Esophagus (tissue), 2 donors: ENCODE results near the gene ST6GALNAC1. TPM values are rescaled to one million over a fixed set of nuclear protein-coding genes. Genes with fewer than 3 reads are reported as not detected.

Experiments used
- H3K27ac ChIP-seq, 2 donors: one replicate each; pipeline ENCODE4 v1.5.1; 2013; ENCODE audit warnings: low read depth in 2 of 2, mild to moderate bottlenecking in 2 of 2, inconsistent platforms in 1 of 2, low read length in 1 of 2, moderate library complexity in 1 of 2
- H3K27me3 ChIP-seq, 2 donors: one replicate each; pipeline ENCODE4 v1.6.1; 2013; ENCODE audit warnings: low read length in 2 of 2, control low read depth in 1 of 2, mild to moderate bottlenecking in 1 of 2; ENCODE audit not compliant: insufficient read depth in 2 of 2, control insufficient read depth in 1 of 2
- H3K36me3 ChIP-seq, 2 donors: one replicate each; pipeline ENCODE4 v1.6.1; 2013; ENCODE audit warnings: low read length in 1 of 2; ENCODE audit not compliant: control insufficient read depth in 2 of 2, insufficient read depth in 2 of 2
- H3K4me1 ChIP-seq, 2 donors: one replicate each; pipeline ENCODE4 v1.6.1; 2013; ENCODE audit warnings: low read length in 1 of 2; ENCODE audit not compliant: control insufficient read depth in 2 of 2, insufficient read depth in 2 of 2
- H3K4me3 ChIP-seq, 2 donors: one replicate each; pipeline ENCODE4 v1.5.1; 2013; ENCODE audit warnings: low read length in 2 of 2, mild to moderate bottlenecking in 2 of 2, low read depth in 1 of 2, moderate library complexity in 1 of 2
- H3K9me3 ChIP-seq, 2 donors: one replicate each; pipeline ENCODE4 v1.6.1; 2013; ENCODE audit warnings: mild to moderate bottlenecking in 2 of 2, low read depth in 1 of 2, low read length in 1 of 2, moderate library complexity in 1 of 2; ENCODE audit not compliant: control insufficient read depth in 2 of 2, insufficient read depth in 1 of 2
- WGBS, 2 donors: extraction: QIAGEN DNeasy Blood & Tissue Kit; methylation state at CpG; one replicate each; pipeline ENCODE4 v1.1.7; 2013; 5-methylcytosine and 5-hydroxymethylcytosine counted together
- polyA plus RNA-seq, 2 donors: library from polyadenylated mRNA; stranded (reverse); fragments of 200-250 nt; gene quantifications; one replicate each; pipeline ENCODE4 v1.2.3, GENCODE V29; 2013
- donor health status: healthy with polysubstance abuse.
- donor health status: Bipolar disorder and iron deficiency.

ST6GALNAC1 gene
- polyA plus RNA-seq, 2 donors, result 20.1 to 40.1 TPM

GRCh38 chr17:76585649-76586593 lies 57.6 kb downstream of the ST6GALNAC1 start, which contains the start of gene ST6GALNAC2:
Gene ST6GALNAC2 (minus strand): TSS chr17:76585860. CDS start chr17:76585808, 52 bp downstream.
- peak within 1 kb of the TSS; percentile 90 to 92 for H3K27ac ChIP-seq
- peak within 1 kb of the TSS; percentile 65 to 75 for H3K4me3 ChIP-seq
- H3K27me3 ChIP-seq, result no peaks in the 10 kb centered on the region
- 1% methylated on average over 65 to 83 of the region's 84 CpGs for WGBS, 2 donors
- no peaks in the 10 kb centered on the region for H3K36me3 ChIP-seq
- no peaks in the 10 kb centered on the region for H3K9me3 ChIP-seq
- H3K4me1 ChIP-seq, result peaks cover 2 to 15% of the 10 kb centered on the region in 2 donors

- H3K9me3 ChIP-seq, result no peaks in the 10 kb centered on the region
- H3K27ac ChIP-seq, result peak overlapping the region; percentile 90 to 92
- WGBS, 2 donors, result 1% methylated on average over 52 to 62 of the region's 62 CpGs
- no peaks in the 10 kb centered on the region for H3K27me3 ChIP-seq
- H3K4me1 ChIP-seq, result peaks cover 2 to 17% of the 10 kb centered on the region in 2 donors
- no peaks in the 10 kb centered on the region for H3K36me3 ChIP-seq
- H3K4me3 ChIP-seq, result peak overlapping the region; percentile 65 to 75
Measured at GRCh38 chr17:76585033-76585648, 58.4 kb downstream of the ST6GALNAC1 start.

- Histone ChIP-seq H3K9me3 (no peaks in the 10 kb centered on the region), H3K27me3 (no peaks in the 10 kb centered on the region), H3K36me3 (no peaks in the 10 kb centered on the region), H3K27ac (peak overlapping the region; percentile 90 to 92), H3K4me3 (peak overlapping the region; percentile 65 to 75), H3K4me1 (peaks cover 2 to 17% of the 10 kb centered on the region in 2 donors)
- 15 to 17% methylated on average over 17 of the region's 17 CpGs for WGBS, 2 donors
Measured at GRCh38 chr17:76584427-76585032, 59.0 kb downstream of the ST6GALNAC1 start.

GRCh38 chr17:76582660-76583059 lies 60.9 kb downstream of the ST6GALNAC1 start:
- Histone ChIP-seq H3K27me3 (no peaks in the 10 kb centered on the region), H3K4me1 (peaks cover 2 to 17% of the 10 kb centered on the region in 2 donors), H3K36me3 (no peaks in the 10 kb centered on the region), H3K9me3 (no peaks in the 10 kb centered on the region), H3K27ac (peak overlapping the region; percentile 50 to 87), H3K4me3 (no peak overlapping the region)
- 16 to 18% methylated on average over 3 of the region's 3 CpGs for WGBS, 2 donors

- Histone ChIP-seq H3K36me3 (no peaks in the 10 kb centered on the region), H3K4me1 (peaks cover 2 to 11% of the 10 kb centered on the region in 2 donors), H3K27ac (peak overlapping the region; percentile 48 to 71), H3K27me3 (no peaks in the 10 kb centered on the region), H3K4me3 (no peak overlapping the region), H3K9me3 (no peaks in the 10 kb centered on the region)
- 47 to 76% methylated on average over 5 of the region's 5 CpGs for WGBS, 2 donors
Measured at GRCh38 chr17:76581515-76581914, 62.0 kb downstream of the ST6GALNAC1 start.

- H3K4me3 ChIP-seq, result no peak overlapping the region
- 90 to 94% methylated on average over 2 of the region's 2 CpGs for WGBS, 2 donors
- no peaks in the 10 kb centered on the region for H3K9me3 ChIP-seq
- peaks cover 0 to under 1% of the 10 kb centered on the region in 2 donors for H3K36me3 ChIP-seq
- no peak overlapping the region for H3K27ac ChIP-seq
- H3K4me1 ChIP-seq, result peaks cover 0 to 6% of the 10 kb centered on the region in 2 donors
- no peaks in the 10 kb centered on the region for H3K27me3 ChIP-seq
Measured at GRCh38 chr17:76579281-76579680, 64.3 kb downstream of the ST6GALNAC1 start.

GRCh38 chr17:76578376-76578775 lies 65.2 kb downstream of the ST6GALNAC1 start:
- 51 to 67% methylated on average over 5 of the region's 5 CpGs for WGBS, 2 donors
- Histone ChIP-seq H3K27ac (no peak overlapping the region), H3K4me3 (no peak overlapping the region), H3K36me3 (peaks cover 0 to 5% of the 10 kb centered on the region in 2 donors), H3K9me3 (no peaks in the 10 kb centered on the region), H3K27me3 (no peaks in the 10 kb centered on the region), H3K4me1 (peaks cover 0 to 6% of the 10 kb centered on the region in 2 donors)

- no peaks in the 10 kb centered on the region for H3K27me3 ChIP-seq
- peaks cover 0 to 5% of the 10 kb centered on the region in 2 donors for H3K36me3 ChIP-seq
- H3K4me1 ChIP-seq, result peaks cover 0 to 6% of the 10 kb centered on the region in 2 donors
- 86 to 89% methylated on average over 7 of the region's 7 CpGs for WGBS, 2 donors
- no peak overlapping the region for H3K27ac ChIP-seq
- no peak overlapping the region for H3K4me3 ChIP-seq
- no peaks in the 10 kb centered on the region for H3K9me3 ChIP-seq
Measured at GRCh38 chr17:76577876-76578275, 65.7 kb downstream of the ST6GALNAC1 start.

- Histone ChIP-seq H3K36me3 (peaks cover 0 to 15% of the 10 kb centered on the region in 2 donors), H3K9me3 (no peaks in the 10 kb centered on the region), H3K4me1 (peaks cover 0 to 3% of the 10 kb centered on the region in 2 donors), H3K27ac (no peak overlapping the region), H3K4me3 (no peak overlapping the region), H3K27me3 (no peaks in the 10 kb centered on the region)
- 90 to 92% methylated on average over 9 of the region's 9 CpGs for WGBS, 2 donors
Measured at GRCh38 chr17:76576189-76576588, 67.4 kb downstream of the ST6GALNAC1 start.
